Caco-2 (cell line): Measurements from ENCODE around the gene MSL1. TPM values are rescaled to one million over a fixed set of nuclear protein-coding genes. Genes with fewer than 3 reads are reported as not detected.

Source experiments
- BruUV-seq: library from RNA; stranded (reverse); fragments of 400-500 nt; replicated peaks from 2 replicates; lab custom pipeline; 2021; lab: Mats Ljungman, UMichigan
- CTCF ChIA-PET: fragments of 300-600 bp; sonication (Branson Sonifier 250); formaldehyde crosslinking; loops from one replicate; lab custom pipeline; 2022; ENCODE audit warnings: antibody characterized with exemption; lab: Charles Lee
- POLR2A ChIA-PET: fragments of 300-600 bp; sonication (Branson Sonifier 250); formaldehyde crosslinking; loops from one replicate; lab custom pipeline; 2022; ENCODE audit warnings: antibody characterized with exemption; lab: Charles Lee
- DNase-seq, 2 experiments: peaks; one replicate each; pipeline versions ENCODE4 v3.0.0 to v3.0.0-alpha.2; 2020 to 2022
- H3K27me3 ChIP-seq: replicated peaks from 2 replicates; pipeline ENCODE4 v1.6.0; 2011; ENCODE audit warnings: low read length; ENCODE audit not compliant: control insufficient read depth, insufficient read depth
- H3K36me3 ChIP-seq: 2 replicates; pipeline ENCODE4 v1.5.1; 2011; ENCODE audit warnings: low read length; ENCODE audit not compliant: control insufficient read depth, insufficient read depth
- H3K4me1 ChIP-seq: fragments of 250-450 bp; sonication (Bioruptor Pico); 2 replicates; pipeline ENCODE4 v1.5.1; 2020; ENCODE audit warnings: mild to moderate bottlenecking
- H3K4me3 ChIP-seq: 2 replicates; pipeline ENCODE4 v1.5.1; 2011; ENCODE audit warnings: low read depth, mild to moderate bottlenecking, control low read depth, low read length
- H3K9me3 ChIP-seq: fragments of 250-450 bp; sonication (Bioruptor Pico); 2 replicates; pipeline ENCODE4 v1.5.1; 2020; ENCODE audit warnings: mild to moderate bottlenecking, moderate library complexity
- H3K27ac Mint-ChIP-seq: one replicate; pipeline ENCODE4 v1.8.0; 2022; ENCODE audit warnings: mixed read lengths; ENCODE audit not compliant: unreplicated experiment
- H3K27me3 Mint-ChIP-seq: one replicate; pipeline ENCODE4 v1.8.0; 2022; ENCODE audit warnings: mixed read lengths; ENCODE audit not compliant: insufficient read depth, unreplicated experiment
- H3K36me3 Mint-ChIP-seq: one replicate; pipeline ENCODE4 v1.8.0; 2022; ENCODE audit warnings: mild to moderate bottlenecking, mixed read lengths; ENCODE audit not compliant: insufficient read depth, unreplicated experiment
- H3K4me1 Mint-ChIP-seq: one replicate; pipeline ENCODE4 v1.8.0; 2022; ENCODE audit warnings: low read depth, mixed read lengths; ENCODE audit not compliant: unreplicated experiment
- H3K4me3 Mint-ChIP-seq: one replicate; pipeline ENCODE4 v1.8.0; 2022; ENCODE audit warnings: mild to moderate bottlenecking, moderate library complexity, mixed read lengths; ENCODE audit not compliant: unreplicated experiment
- H3K9me3 Mint-ChIP-seq: one replicate; pipeline ENCODE4 v1.8.0; 2022; ENCODE audit warnings: mixed read lengths; ENCODE audit not compliant: unreplicated experiment
- intact Hi-C: fragments of 100-400 bp; cut with micrococcal nuclease; formaldehyde crosslinking; loops from one replicate; pipeline ENCODE4 v1.10.0; 2022; ENCODE audit not compliant: unreplicated experiment
- total RNA-seq: library from RNA; stranded (reverse); gene quantifications from 2 replicates; pipeline ENCODE4 v1.2.3, GENCODE V29; 2022
- TF ChIP-seq, protein P1 (sequence below), 2 experiments: fragments of 200-600 bp in 1 of 2; IDR thresholded peaks; 1 replicate in 1 of 2; 2 replicates in 1 of 2; pipeline versions ENCODE4 v1.5.1 to v1.8.0; 2011 to 2022; ENCODE audit warnings: antibody characterized with exemption in 1 of 2, control low read depth in 1 of 2, inconsistent platforms in 1 of 2, low read depth in 1 of 2, low read length in 1 of 2, mild to moderate bottlenecking in 1 of 2, moderate library complexity in 1 of 2; ENCODE audit not compliant: insufficient read depth in 1 of 2, severe bottlenecking in 1 of 2, unreplicated experiment in 1 of 2

The MSL1 gene
- total RNA-seq, 1 experiment from 2014 or later = 82.6 TPM

DNA sequence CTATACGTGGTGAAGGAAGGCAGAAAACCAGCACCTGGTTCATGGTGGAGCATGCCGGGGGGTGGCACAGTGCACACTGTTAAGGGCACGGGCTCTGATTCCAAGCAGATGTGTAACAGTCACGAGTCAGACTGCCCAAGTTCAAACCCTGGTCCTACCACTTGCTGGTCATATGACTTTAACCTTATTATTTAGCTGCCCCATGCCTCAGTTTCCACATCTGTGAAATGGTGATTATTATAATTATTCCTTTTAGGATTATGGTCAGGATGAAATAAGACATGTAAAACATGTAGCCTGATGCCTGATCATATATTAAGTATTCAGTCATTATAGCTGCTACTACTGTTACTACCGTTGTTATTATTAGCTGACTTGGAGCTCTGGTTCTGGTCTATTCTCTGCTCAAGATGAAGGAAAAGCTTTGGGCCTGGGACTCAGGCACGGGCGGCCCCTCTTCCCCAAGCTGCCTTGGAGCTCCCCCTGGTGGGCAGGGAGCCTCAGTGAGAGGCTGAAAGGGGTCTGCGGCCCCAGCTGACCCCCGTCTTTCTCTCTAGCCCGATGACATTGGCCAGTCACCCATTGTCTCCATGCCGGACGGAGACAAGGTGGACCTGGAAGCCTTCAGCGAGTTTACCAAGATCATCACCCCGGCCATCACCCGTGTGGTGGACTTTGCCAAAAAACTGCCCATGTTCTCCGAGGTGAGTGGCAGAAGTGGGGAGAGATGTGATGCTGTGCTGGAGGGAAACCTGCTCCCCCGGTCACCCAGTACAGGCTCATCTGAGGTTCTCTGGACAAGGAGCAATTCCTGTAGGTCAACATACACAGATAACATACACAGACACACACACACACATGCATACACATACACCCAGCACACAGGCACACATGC, 35.4 kb upstream of the MSL1 start:
- no peaks in the 10 kb centered on the region for H3K9me3 Mint-ChIP-seq
- peaks cover 4% of the 10 kb centered on the region for H3K4me1 Mint-ChIP-seq
- BruUV-seq = no TSS peak
- H3K9me3 ChIP-seq = no peaks in the 10 kb centered on the region
- no peak overlapping the region for H3K27ac Mint-ChIP-seq
- TF ChIP-seq, protein P1, sequence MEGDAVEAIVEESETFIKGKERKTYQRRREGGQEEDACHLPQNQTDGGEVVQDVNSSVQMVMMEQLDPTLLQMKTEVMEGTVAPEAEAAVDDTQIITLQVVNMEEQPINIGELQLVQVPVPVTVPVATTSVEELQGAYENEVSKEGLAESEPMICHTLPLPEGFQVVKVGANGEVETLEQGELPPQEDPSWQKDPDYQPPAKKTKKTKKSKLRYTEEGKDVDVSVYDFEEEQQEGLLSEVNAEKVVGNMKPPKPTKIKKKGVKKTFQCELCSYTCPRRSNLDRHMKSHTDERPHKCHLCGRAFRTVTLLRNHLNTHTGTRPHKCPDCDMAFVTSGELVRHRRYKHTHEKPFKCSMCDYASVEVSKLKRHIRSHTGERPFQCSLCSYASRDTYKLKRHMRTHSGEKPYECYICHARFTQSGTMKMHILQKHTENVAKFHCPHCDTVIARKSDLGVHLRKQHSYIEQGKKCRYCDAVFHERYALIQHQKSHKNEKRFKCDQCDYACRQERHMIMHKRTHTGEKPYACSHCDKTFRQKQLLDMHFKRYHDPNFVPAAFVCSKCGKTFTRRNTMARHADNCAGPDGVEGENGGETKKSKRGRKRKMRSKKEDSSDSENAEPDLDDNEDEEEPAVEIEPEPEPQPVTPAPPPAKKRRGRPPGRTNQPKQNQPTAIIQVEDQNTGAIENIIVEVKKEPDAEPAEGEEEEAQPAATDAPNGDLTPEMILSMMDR (IDR thresholded peaks at IDR 0.05; ENCODE audit: insufficient read depth in 1 of 2, low read depth in 1 of 2, low read length in 1 of 2, severe bottlenecking in 1 of 2, unreplicated experiment in 1 of 2) = peak; percentile 87 to 91
- DNase-seq = peak; percentile 68 to 84
- H3K36me3 ChIP-seq = peaks cover 8% of the 10 kb centered on the region
- peaks cover 30% of the 10 kb centered on the region for H3K36me3 Mint-ChIP-seq
- H3K27me3 ChIP-seq = no peaks in the 10 kb centered on the region
- H3K4me1 ChIP-seq = peaks cover 3% of the 10 kb centered on the region; the same call in 1 of the 2 replicates
- ChIA-PET POLR2A (interaction anchor here (0.7 to 1.0 kb wide), 3 partner anchors 14 to 32 kb away, joined by 3 to 5 read pairs (median 4); partner anchors contain the start of genes MED24 and NR1D1), CTCF (interaction anchor here (0.6 to 1.6 kb wide), 19 partner anchors 11 to 73 kb away, joined by 3 to 18 read pairs (median 6); partner anchors contain the start of genes CSF3, MED24 and NR1D1)
- intact Hi-C loops = loop anchor here (1.0 to 2.0 kb wide), 5 partner anchors 23 to 73 kb away; no protein-coding TSS in a partner anchor
- no peak overlapping the region for H3K4me3 ChIP-seq
- H3K27me3 Mint-ChIP-seq = no peaks in the 10 kb centered on the region
- no peak overlapping the region for H3K4me3 Mint-ChIP-seq

DNA sequence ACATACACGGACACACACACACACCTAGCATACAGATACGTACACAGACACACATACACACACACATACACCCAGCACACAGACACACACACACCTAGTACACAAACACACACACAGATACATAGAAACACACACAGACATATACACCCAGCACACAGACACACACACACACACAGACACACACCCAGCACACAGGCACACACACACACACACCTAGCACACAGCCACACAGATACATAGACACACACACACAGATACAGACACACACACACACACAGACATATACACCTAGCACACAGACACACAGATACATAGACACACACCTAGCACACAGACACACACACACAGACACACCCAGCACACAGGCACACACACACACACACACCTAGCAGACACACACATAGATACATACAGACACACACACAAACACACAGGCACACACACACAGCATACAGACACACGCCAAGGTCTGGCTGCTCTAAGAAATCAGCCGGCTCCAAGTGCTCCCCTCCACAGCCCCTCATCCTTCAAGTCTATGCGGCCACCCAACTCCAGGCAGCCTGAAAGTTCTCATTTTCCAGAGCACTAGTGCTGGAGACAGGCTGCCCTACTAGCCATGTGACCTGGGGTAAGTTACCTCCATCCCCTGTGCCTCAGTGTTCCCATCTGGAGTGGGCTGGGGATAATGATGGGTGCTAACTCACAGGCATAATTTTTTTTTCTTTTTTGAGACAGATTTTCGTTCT, 34.5 kb upstream of the MSL1 start:
- no peaks in the 10 kb centered on the region for H3K27me3 ChIP-seq
- Mint-ChIP-seq H3K27ac (no peak overlapping the region), H3K9me3 (no peaks in the 10 kb centered on the region), H3K4me3 (no peak overlapping the region), H3K36me3 (peaks cover 38% of the 10 kb centered on the region), H3K27me3 (no peaks in the 10 kb centered on the region), H3K4me1 (peaks cover 10% of the 10 kb centered on the region)
- no peaks in the 10 kb centered on the region for H3K9me3 ChIP-seq
- H3K4me3 ChIP-seq = no peak overlapping the region
- intact Hi-C loops = loop anchor here (2.0 kb wide), 1 partner anchor 60 kb away; no protein-coding TSS in a partner anchor
- TF ChIP-seq, protein P1 (IDR thresholded peaks at IDR 0.05; ENCODE audit: insufficient read depth in 1 of 2, low read depth in 1 of 2, low read length in 1 of 2, severe bottlenecking in 1 of 2, unreplicated experiment in 1 of 2) = no peak
- ChIA-PET POLR2A (interaction anchor here (1.0 kb wide), 1 partner anchor 13 kb away, joined by 4 read pairs; the partner anchor contains the start of gene NR1D1), CTCF (interaction anchor here (0.6 to 1.6 kb wide), 15 partner anchors 11 to 74 kb away, joined by 3 to 18 read pairs (median 9); partner anchors contain the start of genes MED24 and NR1D1)
- BruUV-seq = TSS peak; percentile 26
- H3K36me3 ChIP-seq = peaks cover 8% of the 10 kb centered on the region
- H3K4me1 ChIP-seq = peaks cover 9% of the 10 kb centered on the region; the same call in 1 of the 2 replicates
- no peak for DNase-seq
